Fibroblast of gingiva (primary cell): Measurements from ENCODE around the gene UROC1.

ENCODE experiments used
- DNase-seq: peaks from one replicate; pipeline ENCODE4 v3.0.0-alpha.2; 2011; ENCODE audit warnings: low read depth

The UROC1 gene

GRCh38 chr3:126516152-126516935 lies 1.2 kb downstream of the UROC1 start:
- DNase-seq, result no peak

GRCh38 chr3:126515066-126515706 lies 2.4 kb downstream of the UROC1 start:
- DNase-seq, result no peak

- no peak for DNase-seq
Observed at GRCh38 chr3:126514161-126514560, 3.4 kb downstream of the UROC1 start.

GRCh38 chr3:126512916-126513650 lies 4.5 kb downstream of the UROC1 start:
- DNase-seq, result no peak

GRCh38 chr3:126512026-126512425 lies 5.5 kb downstream of the UROC1 start:
- DNase-seq, result no peak

GRCh38 chr3:126511291-126511690 lies 6.3 kb downstream of the UROC1 start:
- DNase-seq, result no peak

- DNase-seq, result no peak
Observed at GRCh38 chr3:126510308-126510910, 7.2 kb downstream of the UROC1 start.

GRCh38 chr3:126509597-126510307 lies 7.8 kb downstream of the UROC1 start:
- no peak for DNase-seq

- no peak for DNase-seq
Observed at GRCh38 chr3:126508564-126508964, 9.0 kb downstream of the UROC1 start.

- no peak for DNase-seq
Observed at GRCh38 chr3:126507886-126508285, 9.7 kb downstream of the UROC1 start.

GRCh38 chr3:126503701-126504100 lies 13.9 kb downstream of the UROC1 start:
- DNase-seq, result no peak

- no peak for DNase-seq
Observed at GRCh38 chr3:126502656-126503055, 14.9 kb downstream of the UROC1 start.

- no peak for DNase-seq
Observed at GRCh38 chr3:126501736-126502135, 15.8 kb downstream of the UROC1 start.

GRCh38 chr3:126501054-126501453 lies 16.5 kb downstream of the UROC1 start:
- no peak for DNase-seq

GRCh38 chr3:126500016-126500415 lies 17.6 kb downstream of the UROC1 start:
- DNase-seq, result no peak

- DNase-seq, result no peak
Observed at GRCh38 chr3:126499401-126499800, 18.2 kb downstream of the UROC1 start.

GRCh38 chr3:126498929-126499328 lies 18.6 kb downstream of the UROC1 start:
- no peak for DNase-seq

GRCh38 chr3:126498461-126498860 lies 19.1 kb downstream of the UROC1 start:
- DNase-seq, result no peak

GRCh38 chr3:126497956-126498355 lies 19.6 kb downstream of the UROC1 start:
- DNase-seq, result no peak

- no peak for DNase-seq
Observed at GRCh38 chr3:126496894-126497850, 20.4 kb downstream of the UROC1 start.

GRCh38 chr3:126495786-126496185 lies 21.8 kb downstream of the UROC1 start:
- DNase-seq, result no peak
